Thyroid gland (tissue), 4 donors: ENCODE data around the gene CBY3. TPM values are rescaled to one million over a fixed set of nuclear protein-coding genes. Genes with fewer than 3 reads are reported as not detected.
A peak's percentile ranks its signal among the peaks of the same experiment; 100 is the strongest.

Experiments used
- DNase-seq, 2 donors: peaks; one replicate each; pipeline ENCODE4 v3.0.0-alpha.2; 2019
- H3K27ac ChIP-seq, 3 donors: fragments of 200-600 bp; sonication (generic); 1 replicate in 2 of 3; 2 replicates in 1 of 3; pipeline ENCODE4 v1.5.1; 2016 to 2019; ENCODE audit warnings: mild to moderate bottlenecking in 1 of 3, moderate library complexity in 1 of 3
- H3K27me3 ChIP-seq: fragments of 200-600 bp; sonication (generic); one replicate; pipeline ENCODE4 v1.5.1; 2019
- H3K36me3 ChIP-seq, 2 donors: fragments of 200-600 bp; sonication (generic); one replicate each; pipeline ENCODE4 v1.5.1; 2016 to 2019
- H3K4me1 ChIP-seq, 2 donors: fragments of 200-600 bp; sonication (generic); one replicate each; pipeline ENCODE4 v1.5.1; 2017 to 2019
- H3K4me3 ChIP-seq, 3 donors: fragments of 200-600 bp; sonication (generic); replicated peaks in 1 of 3; 1 replicate in 2 of 3; 2 replicates in 1 of 3; pipeline ENCODE4 v1.5.1; 2016; ENCODE audit warnings: mild to moderate bottlenecking in 1 of 3
- H3K9me3 ChIP-seq: fragments of 200-600 bp; sonication (generic); one replicate; pipeline ENCODE4 v1.5.1; 2017
- CTCF ChIP-seq, 6 experiments: fragments of 200-600 bp in 3 of 6; fragments of 450-650 bp in 3 of 6; sonication (generic) in 3 of 6; IDR thresholded peaks; one replicate each; pipeline ENCODE4 v1.5.1; 2016 to 2019; ENCODE audit warnings: antibody characterized with exemption in 6 of 6, mild to moderate bottlenecking in 2 of 6, inconsistent platforms in 1 of 6, moderate library complexity in 1 of 6
- POLR2A ChIP-seq, 2 donors: fragments of 450-650 bp; IDR thresholded peaks; one replicate each; pipeline ENCODE4 v1.6.1; 2017; ENCODE audit warnings: antibody characterized with exemption in 2 of 2, mild to moderate bottlenecking in 2 of 2, moderate library complexity in 1 of 2
- WGBS, 2 donors: methylation state at CpG; one replicate each; pipeline ENCODE4 v1.1.5; 2017; 5-methylcytosine and 5-hydroxymethylcytosine counted together
- intact Hi-C: fragments of 100-400 bp; cut with DNase I; formaldehyde crosslinking; loops from one replicate; pipeline ENCODE4 v1.15.1; 2023
- total RNA-seq, 4 donors: library from RNA; depleted of rRNA; stranded (reverse); fragments of >200 nt; gene quantifications; one replicate each; pipeline ENCODE4 v1.2.3, GENCODE V29; 2016

Gene CBY3
- total RNA-seq, 4 donors from 2014 or later, result 0.67 TPM; not detected in 3

- no peaks in the 10 kb centered on the region for H3K4me1 ChIP-seq
- no peak overlapping the region for H3K4me3 ChIP-seq
- no peaks in the 10 kb centered on the region for H3K27me3 ChIP-seq
- H3K27ac ChIP-seq, result no peak overlapping the region
- DNase-seq, result no peak
- 91 to 92% methylated on average over 4 of the region's 4 CpGs for WGBS, 2 donors
- no peaks in the 10 kb centered on the region for H3K9me3 ChIP-seq
- peaks cover 94 to 98% of the 10 kb centered on the region in 2 donors for H3K36me3 ChIP-seq
- intact Hi-C loops, result no loop called here
- TF ChIP-seq CTCF (IDR thresholded peaks at IDR 0.05) (no peak), POLR2A (IDR thresholded peaks at IDR 0.05) (no peak)
These were observed 43.3 kb upstream of the CBY3 start for GRCh38 chr5:179724163-179724562.

GRCh38 chr5:179720222-179720621 lies 39.4 kb upstream of the CBY3 start:
- H3K4me3 ChIP-seq, result no peak overlapping the region

GRCh38 chr5:179716286-179716685 lies 35.5 kb upstream of the CBY3 start:
- peaks cover 77 to 80% of the 10 kb centered on the region in 2 donors for H3K36me3 ChIP-seq
- H3K27me3 ChIP-seq, result no peaks in the 10 kb centered on the region
- no peak overlapping the region for H3K27ac ChIP-seq
- 94 to 100% methylated on average over 1 of the region's 1 CpG for WGBS, 2 donors
- no peak for DNase-seq
- no peaks in the 10 kb centered on the region for H3K9me3 ChIP-seq
- H3K4me3 ChIP-seq, result no peak overlapping the region
- TF ChIP-seq CTCF (IDR thresholded peaks at IDR 0.05) (no peak), POLR2A (IDR thresholded peaks at IDR 0.05) (no peak)
- intact Hi-C loops, result no loop called here
- H3K4me1 ChIP-seq, result no peaks in the 10 kb centered on the region

More at GRCh38 chr5:179720222-179720621, 39.4 kb upstream of the CBY3 start:
- intact Hi-C loops, result no loop called here
- no peak overlapping the region for H3K27ac ChIP-seq
- peaks cover 94 to 96% of the 10 kb centered on the region in 2 donors for H3K36me3 ChIP-seq
- no peak for DNase-seq
- H3K27me3 ChIP-seq, result no peaks in the 10 kb centered on the region
- 97 to 98% methylated on average over 2 of the region's 2 CpGs for WGBS, 2 donors
- no peaks in the 10 kb centered on the region for H3K9me3 ChIP-seq
- TF ChIP-seq POLR2A (IDR thresholded peaks at IDR 0.05) (no peak), CTCF (IDR thresholded peaks at IDR 0.05) (no peak)
- no peaks in the 10 kb centered on the region for H3K4me1 ChIP-seq

GRCh38 chr5:179700401-179700918 lies 19.6 kb upstream of the CBY3 start:
- H3K4me3 ChIP-seq, result peak overlapping the region in 2 of 3 donors; percentile 95 to 97
- intact Hi-C loops, result no loop called here
- no peak overlapping the region for H3K27ac ChIP-seq
- no peaks in the 10 kb centered on the region for H3K9me3 ChIP-seq
- peak; percentile 23 to 31 for DNase-seq
- no peaks in the 10 kb centered on the region for H3K27me3 ChIP-seq
- H3K4me1 ChIP-seq, result peaks cover 16 to 17% of the 10 kb centered on the region in 2 donors
- peaks cover 0 to 6% of the 10 kb centered on the region in 2 donors for H3K36me3 ChIP-seq
- WGBS, 2 donors, result 47 to 51% methylated on average over 7 of the region's 7 CpGs
- TF ChIP-seq POLR2A (IDR thresholded peaks at IDR 0.05) (no peak), CTCF (IDR thresholded peaks at IDR 0.05) (no peak)

- 2% methylated on average over 19 of the region's 19 CpGs for WGBS, 2 donors
- intact Hi-C loops, result no loop called here
- Histone ChIP-seq H3K4me1 (peaks cover 16 to 17% of the 10 kb centered on the region in 2 donors), H3K4me3 (peak overlapping the region; percentile 51 to 97 (median 95)), H3K36me3 (peaks cover 0 to 6% of the 10 kb centered on the region in 2 donors), H3K27ac (peak overlapping the region; percentile 95 to 97 (median 97)), H3K27me3 (no peaks in the 10 kb centered on the region), H3K9me3 (no peaks in the 10 kb centered on the region)
- DNase-seq, result peak; percentile 19 to 24
- TF ChIP-seq CTCF (IDR thresholded peaks at IDR 0.05) (no peak), POLR2A (IDR thresholded peaks at IDR 0.05) (no peak)
These were observed 18.9 kb upstream of the CBY3 start for GRCh38 chr5:179699616-179700237.
